NB4 (cell line): Measurements from ENCODE around the gene ZDHHC1.
A peak's percentile ranks its signal among the peaks of the same experiment; 100 is the strongest.
"Not testable (repeated sequence)": the region's sequence is repeated elsewhere in the genome, so short reads cannot be mapped to it uniquely, and the experiment has no call there.

Experiments used
- DNase-seq: peaks from one replicate; pipeline ENCODE4 v3.0.0; 2010; ENCODE audit warnings: low read depth
- H3K4me3 ChIP-seq: one replicate; pipeline ENCODE4 v1.5.1; 2011; ENCODE audit warnings: mild to moderate bottlenecking, low read depth, low read length, moderate library complexity
- CTCF ChIP-seq: IDR thresholded peaks from one replicate; pipeline ENCODE4 v1.5.1; 2012; ENCODE audit warnings: low read depth, low read length
- MAX ChIP-seq: IDR thresholded peaks from 2 replicates; pipeline ENCODE4 v1.6.1; 2011; ENCODE audit warnings: low read depth, low read length
- MYC ChIP-seq: IDR thresholded peaks from 2 replicates; pipeline ENCODE4 v1.6.1; 2011; ENCODE audit warnings: low read depth, low read length
- POLR2A ChIP-seq: IDR thresholded peaks from 2 replicates; pipeline ENCODE4 v1.6.1; 2011; ENCODE audit warnings: mild to moderate bottlenecking; ENCODE audit not compliant: insufficient read length; ENCODE audit errors: extremely low read depth

Gene ZDHHC1

GRCh38 chr16:67384778-67385510 is 31.3 kb downstream of the ZDHHC1 start:
- no peak for DNase-seq
- no peak overlapping the region for H3K4me3 ChIP-seq
- TF ChIP-seq MYC: no peak
- no peak for TF ChIP-seq CTCF
- TF ChIP-seq POLR2A: no peak
- TF ChIP-seq MAX: no peak

GRCh38 chr16:67383284-67383683 is 33.0 kb downstream of the ZDHHC1 start:
- TF ChIP-seq MAX (no peak), POLR2A (no peak), MYC (no peak), CTCF (no peak)
- DNase-seq: no peak
- no peak overlapping the region for H3K4me3 ChIP-seq

- no peak for DNase-seq
- H3K4me3 ChIP-seq: no peak overlapping the region
- TF ChIP-seq MYC (no peak), MAX (no peak), CTCF (no peak), POLR2A (no peak)
Measured at GRCh38 chr16:67378642-67379041, 37.6 kb downstream of the ZDHHC1 start.

GRCh38 chr16:67376012-67376411 is 40.3 kb downstream of the ZDHHC1 start:
- H3K4me3 ChIP-seq, DNase-seq: not testable (repeated sequence)

GRCh38 chr16:67372664-67373063 is 43.6 kb downstream of the ZDHHC1 start:
- TF ChIP-seq POLR2A: no peak
- no peak for TF ChIP-seq MYC
- peak; percentile 53 for TF ChIP-seq CTCF
- TF ChIP-seq MAX: no peak
- no peak overlapping the region for H3K4me3 ChIP-seq
- peak; percentile 56 for DNase-seq

GRCh38 chr16:67370661-67371060 is 45.6 kb downstream of the ZDHHC1 start:
- TF ChIP-seq POLR2A: no peak
- no peak for TF ChIP-seq CTCF
- TF ChIP-seq MAX: no peak
- no peak for TF ChIP-seq MYC
- DNase-seq: no peak
- no peak overlapping the region for H3K4me3 ChIP-seq
